ENCODE data around the gene SCLT1.

The SCLT1 gene

DNA sequence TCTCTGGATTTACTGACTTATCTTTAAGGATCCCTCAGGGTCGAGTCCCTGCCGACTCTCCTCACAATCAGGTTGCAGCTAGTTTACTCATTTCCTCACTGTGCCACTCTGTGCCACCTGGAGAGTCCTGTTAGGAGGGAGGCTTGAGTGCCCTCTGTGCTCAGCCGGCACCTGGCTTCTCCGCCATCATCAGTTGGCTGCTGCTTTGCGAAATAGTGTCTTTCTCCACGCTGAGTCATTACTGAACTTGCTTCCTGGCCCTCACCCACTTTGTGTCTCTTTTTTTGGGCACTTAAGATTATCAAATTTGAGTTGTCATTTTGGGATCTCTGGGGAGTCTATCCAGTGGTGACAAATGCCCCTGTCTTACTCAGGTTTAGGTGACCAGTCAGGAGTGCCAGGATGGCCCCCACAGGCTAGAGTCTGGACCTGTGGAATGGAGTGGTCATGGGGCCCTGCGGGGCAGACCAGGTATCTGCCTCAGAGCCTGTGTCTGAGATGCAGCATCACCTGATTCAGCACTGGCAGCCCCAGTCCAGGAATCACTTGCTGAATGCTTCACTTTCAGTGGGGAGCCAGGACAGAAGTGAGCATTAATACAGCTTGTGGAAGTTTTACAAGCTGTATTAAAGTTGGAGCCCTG lies 246.1 kb downstream of the SCLT1 start:
- no peak overlapping the region for H3K27ac ChIP-seq (ENCODE audit: low read length)
- peaks cover 46 to 57% of the 10 kb centered on the region in 2 donors for H3K36me3 ChIP-seq (ENCODE audit: control insufficient read depth in 2 of 2, insufficient read depth in 2 of 2, low read length in 2 of 2)
- no peak overlapping the region for H3K4me3 ChIP-seq (ENCODE audit: low read length in 2 of 2)
- no peaks in the 10 kb centered on the region for H3K9me3 ChIP-seq (ENCODE audit: control insufficient read depth in 2 of 2, low read length in 2 of 2)
- H3K27me3 ChIP-seq (ENCODE audit: control insufficient read depth in 1 of 2, insufficient read depth in 2 of 2, low read length in 2 of 2): no peaks in the 10 kb centered on the region
- peaks cover 21% of the 10 kb centered on the region for H3K4me1 ChIP-seq (ENCODE audit: control insufficient read depth, insufficient read depth, low read length)
- H3K9ac ChIP-seq (ENCODE audit: low read length in 2 of 2): no peak overlapping the region

DNA sequence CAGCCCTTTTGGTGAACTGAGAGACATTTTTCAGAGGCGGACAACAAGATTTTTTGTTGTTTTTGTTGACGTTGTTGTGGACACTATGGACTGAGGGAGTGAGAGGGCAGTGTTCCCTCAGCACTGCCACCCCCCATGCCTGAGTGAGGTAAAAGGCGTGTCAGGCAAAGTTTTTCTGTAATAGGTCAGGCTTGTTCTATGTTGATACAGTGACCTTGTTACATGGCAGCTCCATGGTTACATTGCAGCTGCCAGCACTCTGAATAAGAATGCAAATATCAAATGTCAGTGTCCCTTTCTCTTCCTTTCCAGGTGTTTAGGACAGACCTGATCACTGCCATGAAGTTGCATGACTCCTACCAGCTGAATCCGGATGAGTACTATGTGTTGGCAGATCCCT lies 247.3 kb downstream of the SCLT1 start:
- Histone ChIP-seq H3K27me3 (ENCODE audit: control insufficient read depth in 1 of 2, insufficient read depth in 2 of 2, low read length in 2 of 2) (no peaks in the 10 kb centered on the region), H3K9ac (ENCODE audit: low read length in 2 of 2) (no peak overlapping the region), H3K27ac (ENCODE audit: low read length) (no peak overlapping the region), H3K36me3 (ENCODE audit: control insufficient read depth in 2 of 2, insufficient read depth in 2 of 2, low read length in 2 of 2) (peaks cover 41 to 48% of the 10 kb centered on the region in 2 donors), H3K4me1 (ENCODE audit: control insufficient read depth, insufficient read depth, low read length) (peaks cover 21% of the 10 kb centered on the region), H3K4me3 (ENCODE audit: low read length in 2 of 2) (no peak overlapping the region), H3K9me3 (ENCODE audit: control insufficient read depth in 2 of 2, low read length in 2 of 2) (no peaks in the 10 kb centered on the region)

DNA sequence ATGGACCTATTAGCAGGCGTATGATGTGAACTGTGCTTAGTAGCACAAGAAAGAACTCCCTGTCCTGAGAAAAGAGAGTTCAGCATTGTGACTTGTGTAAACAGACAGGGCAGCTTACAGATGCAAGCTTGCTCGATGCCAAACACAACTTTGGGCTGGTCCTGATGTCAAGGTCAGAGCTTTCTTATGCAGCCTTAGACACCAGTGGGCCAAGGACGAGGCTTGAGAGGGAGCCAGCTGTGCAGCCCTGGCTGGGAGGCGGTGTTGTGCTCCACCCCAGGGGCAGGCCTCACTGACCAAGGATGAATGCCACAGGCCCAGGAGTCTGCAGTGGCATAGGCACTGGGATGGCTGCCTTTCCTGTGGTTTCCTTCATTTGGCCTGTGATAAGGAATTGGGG lies 248.4 kb downstream of the SCLT1 start:
- peaks cover 36 to 46% of the 10 kb centered on the region in 2 donors for H3K36me3 ChIP-seq (ENCODE audit: control insufficient read depth in 2 of 2, insufficient read depth in 2 of 2, low read length in 2 of 2)

DNA sequence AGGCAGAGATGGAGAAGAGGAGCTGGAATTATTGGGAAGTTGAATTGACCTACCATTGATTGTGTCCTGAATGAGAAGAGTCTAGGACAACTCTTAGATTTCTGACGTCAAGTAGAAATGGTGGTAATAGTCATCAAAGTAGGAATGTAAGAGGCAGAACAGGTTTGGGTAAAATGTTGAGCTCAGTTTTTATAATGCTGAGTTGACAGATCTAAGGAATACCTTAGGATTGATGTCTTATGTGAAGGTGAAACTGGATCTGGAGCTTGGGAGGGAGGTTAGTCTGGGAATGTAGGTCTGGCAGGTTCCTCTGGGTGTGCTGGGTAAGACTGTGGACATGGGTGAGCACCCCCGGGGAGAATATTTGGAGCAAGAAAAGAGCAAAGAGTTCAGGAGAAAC lies 251.9 kb downstream of the SCLT1 start:
- H3K27ac ChIP-seq (ENCODE audit: low read length): no peak overlapping the region
- peaks cover 13 to 19% of the 10 kb centered on the region in 2 donors for H3K36me3 ChIP-seq (ENCODE audit: control insufficient read depth in 2 of 2, insufficient read depth in 2 of 2, low read length in 2 of 2)
- H3K9me3 ChIP-seq (ENCODE audit: control insufficient read depth in 2 of 2, low read length in 2 of 2): no peaks in the 10 kb centered on the region
- H3K4me1 ChIP-seq (ENCODE audit: control insufficient read depth, insufficient read depth, low read length): peaks cover 26% of the 10 kb centered on the region
- H3K9ac ChIP-seq (ENCODE audit: low read length in 2 of 2): no peak overlapping the region
- H3K4me3 ChIP-seq (ENCODE audit: low read length in 2 of 2): no peak overlapping the region
- H3K27me3 ChIP-seq (ENCODE audit: control insufficient read depth in 1 of 2, insufficient read depth in 2 of 2, low read length in 2 of 2): no peaks in the 10 kb centered on the region

More for the DNA sequence above, 248.4 kb downstream of the SCLT1 start:
- H3K9ac ChIP-seq (ENCODE audit: low read length in 2 of 2): no peak overlapping the region
- H3K4me3 ChIP-seq (ENCODE audit: low read length in 2 of 2): no peak overlapping the region
- H3K9me3 ChIP-seq (ENCODE audit: control insufficient read depth in 2 of 2, low read length in 2 of 2): no peaks in the 10 kb centered on the region
- peaks cover 21% of the 10 kb centered on the region for H3K4me1 ChIP-seq (ENCODE audit: control insufficient read depth, insufficient read depth, low read length)
- peak overlapping the region; percentile 24 for H3K27ac ChIP-seq (ENCODE audit: low read length)
- no peaks in the 10 kb centered on the region for H3K27me3 ChIP-seq (ENCODE audit: control insufficient read depth in 1 of 2, insufficient read depth in 2 of 2, low read length in 2 of 2)

DNA sequence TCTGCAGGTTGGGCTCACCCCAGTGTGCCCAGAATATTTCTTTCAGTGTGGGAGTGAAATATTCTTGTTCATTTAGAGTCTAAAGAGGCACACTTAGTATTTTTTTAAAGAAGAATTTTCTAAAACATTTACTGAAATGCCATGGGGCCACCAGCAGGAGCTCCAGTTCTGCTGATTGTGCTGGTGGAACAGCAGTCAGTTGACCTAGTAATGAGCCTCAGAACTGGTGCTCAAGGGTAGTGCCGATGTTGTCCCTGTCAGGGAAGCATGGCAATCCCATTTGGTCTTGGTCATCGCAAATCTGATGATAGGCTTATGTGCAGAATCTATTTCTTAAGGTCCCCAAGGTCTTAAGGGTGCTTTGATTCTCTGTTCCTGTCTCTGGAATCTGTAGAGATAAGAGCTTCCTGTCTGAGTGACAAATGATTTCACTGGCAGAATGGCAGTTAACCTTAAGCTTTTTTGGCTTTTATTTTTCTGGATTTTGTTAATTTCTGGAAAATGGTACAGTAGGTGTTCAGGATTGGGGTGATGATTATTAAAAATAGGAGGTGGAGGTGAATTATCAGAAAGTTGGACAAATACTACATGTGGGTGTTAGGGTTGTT lies 252.5 kb downstream of the SCLT1 start:
- Histone ChIP-seq H3K9ac (ENCODE audit: low read length in 2 of 2) (no peak overlapping the region), H3K4me1 (ENCODE audit: control insufficient read depth, insufficient read depth, low read length) (peaks cover 25% of the 10 kb centered on the region), H3K4me3 (ENCODE audit: low read length in 2 of 2) (no peak overlapping the region), H3K27ac (ENCODE audit: low read length) (no peak overlapping the region), H3K27me3 (ENCODE audit: control insufficient read depth in 1 of 2, insufficient read depth in 2 of 2, low read length in 2 of 2) (no peaks in the 10 kb centered on the region), H3K9me3 (ENCODE audit: control insufficient read depth in 2 of 2, low read length in 2 of 2) (no peaks in the 10 kb centered on the region), H3K36me3 (ENCODE audit: control insufficient read depth in 2 of 2, insufficient read depth in 2 of 2, low read length in 2 of 2) (peaks cover 13 to 14% of the 10 kb centered on the region in 2 donors)

DNA sequence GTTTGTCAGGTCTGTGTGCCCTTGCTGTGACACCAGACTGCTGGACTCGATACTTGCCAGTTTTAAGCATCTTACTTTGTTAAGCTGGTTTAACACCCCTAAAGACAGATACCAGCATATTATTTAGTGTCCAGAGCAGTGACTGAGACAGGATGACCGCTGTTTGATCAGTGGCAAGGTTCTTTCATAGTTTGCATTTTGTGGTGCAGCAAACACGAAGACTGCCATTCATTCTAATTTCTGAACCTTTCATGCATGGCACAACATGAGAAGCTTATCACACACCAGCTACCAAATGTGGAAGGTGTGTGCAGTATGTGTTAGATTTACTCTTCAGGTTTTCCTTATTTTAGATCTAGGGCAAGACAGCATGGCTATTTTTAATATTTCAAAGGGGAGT lies 255.7 kb downstream of the SCLT1 start:
- Histone ChIP-seq H3K9ac (ENCODE audit: low read length in 2 of 2) (no peak overlapping the region), H3K9me3 (ENCODE audit: control insufficient read depth in 2 of 2, low read length in 2 of 2) (no peaks in the 10 kb centered on the region), H3K27me3 (ENCODE audit: control insufficient read depth in 1 of 2, insufficient read depth in 2 of 2, low read length in 2 of 2) (no peaks in the 10 kb centered on the region), H3K27ac (ENCODE audit: low read length) (no peak overlapping the region), H3K4me3 (ENCODE audit: low read length in 2 of 2) (no peak overlapping the region), H3K36me3 (ENCODE audit: control insufficient read depth in 2 of 2, insufficient read depth in 2 of 2, low read length in 2 of 2) (peaks cover 0 to 8% of the 10 kb centered on the region in 2 donors), H3K4me1 (ENCODE audit: control insufficient read depth, insufficient read depth, low read length) (peaks cover 22% of the 10 kb centered on the region)

DNA sequence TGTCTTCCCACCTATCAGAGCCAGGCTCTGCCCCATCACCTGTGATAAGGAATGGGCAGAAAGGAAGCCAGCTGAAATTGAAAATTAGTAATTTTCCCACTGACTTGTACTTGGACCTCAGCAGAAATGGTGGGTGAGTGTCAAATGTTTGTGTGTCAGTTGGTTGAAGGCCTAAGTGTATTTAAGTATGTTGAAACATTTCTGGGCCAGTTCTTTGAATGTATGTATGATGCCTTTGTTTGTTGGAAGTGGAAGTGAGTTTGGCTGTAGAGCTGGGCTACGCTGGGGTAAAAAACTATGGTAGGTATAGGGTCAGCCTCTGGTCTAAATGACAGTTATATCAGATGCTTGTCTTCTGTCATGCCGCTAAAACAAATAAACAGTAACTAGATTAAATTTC lies 256.1 kb downstream of the SCLT1 start:
- no peaks in the 10 kb centered on the region for H3K27me3 ChIP-seq (ENCODE audit: control insufficient read depth in 1 of 2, insufficient read depth in 2 of 2, low read length in 2 of 2)
- no peaks in the 10 kb centered on the region for H3K9me3 ChIP-seq (ENCODE audit: control insufficient read depth in 2 of 2, low read length in 2 of 2)
- peaks cover 0 to 10% of the 10 kb centered on the region in 2 donors for H3K36me3 ChIP-seq (ENCODE audit: control insufficient read depth in 2 of 2, insufficient read depth in 2 of 2, low read length in 2 of 2)
- no peak overlapping the region for H3K27ac ChIP-seq (ENCODE audit: low read length)
- no peak overlapping the region for H3K4me3 ChIP-seq (ENCODE audit: low read length in 2 of 2)
- no peak overlapping the region for H3K9ac ChIP-seq (ENCODE audit: low read length in 2 of 2)
- H3K4me1 ChIP-seq (ENCODE audit: control insufficient read depth, insufficient read depth, low read length): peaks cover 23% of the 10 kb centered on the region

DNA sequence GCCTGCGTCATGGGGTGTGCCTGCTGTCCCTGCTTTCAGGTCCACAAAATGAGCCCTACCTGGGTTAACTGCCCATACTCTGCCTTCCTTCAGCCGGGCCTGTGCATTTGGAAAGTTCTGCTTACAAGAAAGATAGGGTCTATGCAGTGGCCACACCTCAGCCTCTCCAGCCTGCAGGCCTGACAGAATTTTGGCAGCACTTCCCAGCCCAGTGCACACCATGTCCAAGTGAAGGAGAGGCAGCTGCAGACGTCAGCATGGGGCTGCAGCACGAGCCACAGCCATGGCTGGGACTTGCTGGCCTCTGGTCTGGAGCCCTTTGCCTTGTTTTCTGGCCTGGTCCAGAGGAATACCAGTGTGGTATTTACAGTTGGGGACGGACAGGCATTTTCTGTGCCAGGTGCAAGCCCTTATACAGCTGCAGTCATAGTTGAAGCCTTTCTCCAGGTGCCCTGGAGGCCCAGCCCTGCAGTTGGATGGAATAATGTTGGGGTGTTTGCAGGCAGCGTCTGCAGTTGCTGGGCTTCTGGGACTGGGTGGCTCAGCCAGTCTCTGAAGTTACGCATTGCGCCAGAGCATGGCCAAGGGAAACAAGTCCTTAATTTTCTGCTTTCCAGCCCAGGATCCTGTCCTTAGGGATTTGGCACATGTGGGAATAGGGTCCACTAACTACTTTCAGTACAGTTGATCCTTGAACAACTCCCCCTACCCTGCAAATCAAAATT lies 257.7 kb downstream of the SCLT1 start:
- H3K27me3 ChIP-seq (ENCODE audit: control insufficient read depth in 1 of 2, insufficient read depth in 2 of 2, low read length in 2 of 2): no peaks in the 10 kb centered on the region
- no peak overlapping the region for H3K4me3 ChIP-seq (ENCODE audit: low read length in 2 of 2)
- peaks cover 0 to 9% of the 10 kb centered on the region in 2 donors for H3K36me3 ChIP-seq (ENCODE audit: control insufficient read depth in 2 of 2, insufficient read depth in 2 of 2, low read length in 2 of 2)
- H3K27ac ChIP-seq (ENCODE audit: low read length): peak overlapping the region; percentile 71
- peaks cover 37% of the 10 kb centered on the region for H3K4me1 ChIP-seq (ENCODE audit: control insufficient read depth, insufficient read depth, low read length)
- H3K9me3 ChIP-seq (ENCODE audit: control insufficient read depth in 2 of 2, low read length in 2 of 2): no peaks in the 10 kb centered on the region
- no peak overlapping the region for H3K9ac ChIP-seq (ENCODE audit: low read length in 2 of 2)
